Type B pancreatic cell (in vitro differentiated cells): Measurements from ENCODE around the gene ELP2. TPM values are rescaled to one million over a fixed set of nuclear protein-coding genes. Genes with fewer than 3 reads are reported as not detected.

Experiments used
- DNase-seq: peaks from one replicate; pipeline ENCODE4 v3.0.0; 2021; ENCODE audit warnings: mixed read lengths; ENCODE audit not compliant: unreplicated experiment; ENCODE audit errors: extremely low spot score
- H3K27ac Mint-ChIP-seq: 2 replicates; pipeline ENCODE4 v1.8.0; 2021; ENCODE audit warnings: mild to moderate bottlenecking, mixed read lengths
- H3K27me3 Mint-ChIP-seq: 2 replicates; pipeline ENCODE4 v1.8.0; 2021; ENCODE audit warnings: mixed read lengths
- H3K36me3 Mint-ChIP-seq: 2 replicates; pipeline ENCODE4 v1.8.0; 2021; ENCODE audit warnings: mixed read lengths
- H3K4me1 Mint-ChIP-seq: one replicate; pipeline ENCODE4 v1.8.0; 2021; ENCODE audit warnings: mixed read lengths; ENCODE audit not compliant: unreplicated experiment
- H3K4me3 Mint-ChIP-seq: 2 replicates; pipeline ENCODE4 v1.8.0; 2021; ENCODE audit warnings: mild to moderate bottlenecking, mixed read lengths
- H3K9me3 Mint-ChIP-seq: 2 replicates; pipeline ENCODE4 v1.8.0; 2021; ENCODE audit warnings: mixed read lengths
- total RNA-seq: library from RNA; stranded (reverse); gene quantifications from 2 replicates; pipeline ENCODE4 v1.2.1, GENCODE V29; 2021; ENCODE audit warnings: low replicate concordance
- TF ChIP-seq, protein P1 (sequence below): fragments of 200-600 bp; sonication (generic); conservative IDR thresholded peaks from 2 replicates; pipeline ENCODE4 v1.5.0; 2021; ENCODE audit warnings: antibody characterized with exemption, mild to moderate bottlenecking

ELP2 gene
- total RNA-seq, 1 donor from 2014 or later, result 94.6 TPM

DNA sequence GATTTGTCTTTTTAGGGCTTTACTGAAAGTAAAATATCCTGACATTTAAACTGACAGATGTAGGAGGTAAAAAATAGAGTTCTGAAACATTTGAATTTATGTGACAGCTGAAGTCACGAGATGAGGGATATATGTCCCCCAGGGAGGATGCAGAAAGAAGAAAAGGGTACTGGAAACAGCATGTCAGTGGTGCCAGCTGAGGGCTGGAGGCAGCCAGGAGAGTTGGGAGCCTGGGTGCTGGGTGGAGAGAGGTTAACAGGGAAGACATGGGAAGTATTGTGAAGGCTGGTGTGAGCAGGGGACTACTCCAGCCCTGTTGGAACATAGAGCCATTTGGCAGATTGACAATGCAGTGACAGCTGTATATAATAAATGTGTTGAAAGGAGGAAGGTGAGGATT is 45.8 kb downstream of the ELP2 start:
- Mint-ChIP-seq H3K4me1 (peaks cover 7% of the 10 kb centered on the region), H3K27me3 (no peaks in the 10 kb centered on the region), H3K36me3 (peaks cover 19% of the 10 kb centered on the region), H3K4me3 (no peak overlapping the region), H3K9me3 (no peaks in the 10 kb centered on the region), H3K27ac (no peak overlapping the region)
- TF ChIP-seq, protein P1, sequence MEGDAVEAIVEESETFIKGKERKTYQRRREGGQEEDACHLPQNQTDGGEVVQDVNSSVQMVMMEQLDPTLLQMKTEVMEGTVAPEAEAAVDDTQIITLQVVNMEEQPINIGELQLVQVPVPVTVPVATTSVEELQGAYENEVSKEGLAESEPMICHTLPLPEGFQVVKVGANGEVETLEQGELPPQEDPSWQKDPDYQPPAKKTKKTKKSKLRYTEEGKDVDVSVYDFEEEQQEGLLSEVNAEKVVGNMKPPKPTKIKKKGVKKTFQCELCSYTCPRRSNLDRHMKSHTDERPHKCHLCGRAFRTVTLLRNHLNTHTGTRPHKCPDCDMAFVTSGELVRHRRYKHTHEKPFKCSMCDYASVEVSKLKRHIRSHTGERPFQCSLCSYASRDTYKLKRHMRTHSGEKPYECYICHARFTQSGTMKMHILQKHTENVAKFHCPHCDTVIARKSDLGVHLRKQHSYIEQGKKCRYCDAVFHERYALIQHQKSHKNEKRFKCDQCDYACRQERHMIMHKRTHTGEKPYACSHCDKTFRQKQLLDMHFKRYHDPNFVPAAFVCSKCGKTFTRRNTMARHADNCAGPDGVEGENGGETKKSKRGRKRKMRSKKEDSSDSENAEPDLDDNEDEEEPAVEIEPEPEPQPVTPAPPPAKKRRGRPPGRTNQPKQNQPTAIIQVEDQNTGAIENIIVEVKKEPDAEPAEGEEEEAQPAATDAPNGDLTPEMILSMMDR, result no peak
- DNase-seq, result no peak

DNA sequence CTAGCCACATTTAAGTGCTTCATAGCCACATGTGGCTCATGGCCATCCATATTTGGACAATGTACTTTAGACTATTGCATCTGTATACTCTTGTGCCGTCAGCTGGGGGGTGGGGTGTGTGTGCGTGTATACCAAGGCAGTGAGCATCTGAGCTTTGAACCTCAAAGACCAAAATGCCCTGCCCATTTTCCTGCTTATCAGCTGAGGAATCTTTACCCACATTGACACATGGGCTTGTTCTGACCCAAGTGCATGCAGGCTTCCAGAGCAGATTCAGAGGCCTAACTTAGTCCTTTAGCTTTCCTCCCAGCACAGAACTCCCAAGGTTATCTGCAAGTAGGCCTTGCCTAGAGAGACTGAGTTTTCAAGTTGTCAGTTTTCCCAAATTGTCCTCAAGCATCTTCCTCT is 46.5 kb downstream of the ELP2 start:
- H3K4me1 Mint-ChIP-seq, result peaks cover 7% of the 10 kb centered on the region
- TF ChIP-seq, protein P1, result no peak
- DNase-seq, result no peak

DNA sequence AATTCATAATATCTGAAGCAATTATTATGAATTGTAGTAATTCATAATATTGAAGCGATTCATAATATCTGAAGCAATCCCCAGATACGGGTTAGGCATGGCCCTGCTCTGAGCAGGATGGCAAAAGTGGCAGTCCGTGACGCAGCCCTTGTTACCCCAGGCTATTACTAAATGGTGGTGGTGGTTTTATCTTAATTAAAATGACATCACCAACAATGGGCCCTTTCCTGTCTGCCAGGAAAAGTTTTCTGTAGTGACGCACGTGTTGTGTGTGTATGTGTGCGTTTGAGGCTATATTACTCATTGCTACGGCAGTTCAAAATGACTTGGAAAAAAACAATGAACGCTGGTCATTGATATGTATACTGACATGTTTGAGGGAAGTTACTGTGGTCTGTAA is 47.0 kb downstream of the ELP2 start:
- no peak for DNase-seq
- Mint-ChIP-seq H3K27me3 (no peaks in the 10 kb centered on the region), H3K4me1 (peaks cover 7% of the 10 kb centered on the region), H3K4me3 (no peak overlapping the region), H3K9me3 (no peaks in the 10 kb centered on the region), H3K27ac (no peak overlapping the region), H3K36me3 (peaks cover 15% of the 10 kb centered on the region)
- TF ChIP-seq, protein P1, result no peak

More for the DNA sequence above, 46.5 kb downstream of the ELP2 start:
- Mint-ChIP-seq H3K9me3 (no peaks in the 10 kb centered on the region), H3K4me3 (no peak overlapping the region), H3K27me3 (no peaks in the 10 kb centered on the region), H3K36me3 (peaks cover 15% of the 10 kb centered on the region), H3K27ac (no peak overlapping the region)

DNA sequence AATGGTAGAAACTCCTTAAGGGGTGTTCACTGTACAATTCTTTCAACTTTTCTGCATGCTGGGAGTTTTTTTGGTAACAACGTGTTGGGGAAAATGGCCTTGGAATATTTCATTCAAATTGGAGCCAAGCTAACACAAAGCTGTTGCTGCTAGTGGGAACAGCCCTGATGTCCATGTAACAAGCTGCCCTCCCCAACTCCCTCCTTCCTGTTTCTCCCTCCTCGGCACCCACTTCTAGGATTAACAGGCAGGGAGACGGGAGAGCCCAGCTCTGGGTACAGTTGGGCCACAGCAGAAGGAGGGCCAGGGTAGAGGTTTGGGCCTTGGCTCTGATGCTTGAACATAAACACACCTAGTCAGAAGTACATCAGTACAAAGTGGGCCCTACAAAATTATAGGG is 48.2 kb downstream of the ELP2 start:
- H3K4me3 Mint-ChIP-seq, result no peak overlapping the region
- TF ChIP-seq, protein P1, result no peak
- H3K9me3 Mint-ChIP-seq, result no peaks in the 10 kb centered on the region
- H3K4me1 Mint-ChIP-seq, result peaks cover 10% of the 10 kb centered on the region
- H3K27ac Mint-ChIP-seq, result peak overlapping the region; percentile 17
- no peak for DNase-seq
- H3K36me3 Mint-ChIP-seq, result peaks cover 12% of the 10 kb centered on the region
- peaks cover 2% of the 10 kb centered on the region for H3K27me3 Mint-ChIP-seq

DNA sequence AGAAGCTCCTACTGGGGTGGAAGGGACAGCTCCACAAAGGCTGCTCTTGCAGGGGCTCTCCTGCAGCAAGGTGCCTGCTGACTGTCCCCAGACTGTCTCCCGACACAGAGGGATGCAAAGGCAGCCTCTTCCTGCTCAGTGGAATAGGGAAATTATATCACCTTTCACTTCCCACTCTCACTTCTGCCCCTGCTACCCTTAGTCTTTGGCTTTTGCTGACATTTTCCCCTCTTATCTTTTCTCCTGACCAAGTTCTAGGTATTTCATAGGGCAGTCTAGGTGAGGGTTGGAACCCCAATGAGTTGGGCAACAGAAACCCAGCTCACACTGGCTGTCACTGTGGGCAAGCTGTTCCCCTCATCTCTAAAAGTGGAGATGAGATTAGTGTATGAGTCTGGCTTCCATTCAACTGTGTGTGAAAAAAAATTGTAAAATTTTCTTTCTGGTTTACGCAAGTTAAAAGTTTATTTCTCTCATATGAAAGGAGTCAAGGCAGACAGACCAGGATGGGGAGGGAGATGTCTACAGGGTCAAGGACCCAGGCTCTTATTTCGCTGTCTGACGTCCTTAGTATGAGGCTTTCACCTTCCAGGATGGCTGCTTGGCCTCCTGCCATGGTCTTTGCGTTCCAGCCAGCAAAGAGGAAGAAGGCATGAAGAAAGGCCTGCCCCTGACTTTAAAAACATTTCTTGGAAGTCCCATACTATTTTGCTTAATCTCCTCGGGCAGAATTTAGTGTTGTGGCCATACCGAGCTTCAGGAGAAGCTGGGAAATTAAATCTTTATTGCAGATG is 50.1 kb downstream of the ELP2 start:
- DNase-seq, result no peak
- Mint-ChIP-seq H3K27me3 (peaks cover 5% of the 10 kb centered on the region), H3K27ac (no peak overlapping the region), H3K36me3 (peaks cover 12% of the 10 kb centered on the region), H3K4me1 (peaks cover 12% of the 10 kb centered on the region), H3K9me3 (no peaks in the 10 kb centered on the region), H3K4me3 (no peak overlapping the region)
- TF ChIP-seq, protein P1, result no peak
